AG04450 (cell line): ENCODE data around the gene HMMR. TPM values are rescaled to one million over a fixed set of nuclear protein-coding genes. Genes with fewer than 3 reads are reported as not detected.

Experiments
- CTCF ChIA-PET: fragments of 300-600, 350-600 bp; formaldehyde crosslinking; extraction: SDS; loops from one replicate; lab custom pipeline; 2022; ENCODE audit warnings: antibody characterized with exemption, inconsistent platforms; lab: Charles Lee
- POLR2A ChIA-PET: fragments of 350-600 bp; formaldehyde crosslinking; extraction: SDS; loops from one replicate; lab custom pipeline; 2021; ENCODE audit warnings: antibody characterized with exemption, inconsistent platforms; lab: Yijun Ruan, JAX
- DNase-seq: peaks from one replicate; pipeline ENCODE4 v3.0.0-alpha.2; 2011; ENCODE audit warnings: low read depth, low spot score
- H3K27ac ChIP-seq: one replicate; pipeline ENCODE4 v1.5.1; 2012; ENCODE audit warnings: low read depth, low read length, control low read depth
- H3K27me3 ChIP-seq: one replicate; pipeline ENCODE4 v1.6.0; 2012; ENCODE audit warnings: low read length; ENCODE audit not compliant: control insufficient read depth, insufficient read depth
- H3K4me3 ChIP-seq: 2 replicates; pipeline ENCODE4 v1.5.1; 2011; ENCODE audit warnings: mild to moderate bottlenecking, low read depth, low read length, control low read depth
- H3K9me3 ChIP-seq: 2 replicates; pipeline ENCODE4 v1.5.1; 2012; ENCODE audit warnings: low read length; ENCODE audit not compliant: control insufficient read depth, insufficient read depth
- CTCF ChIP-seq: IDR thresholded peaks from 2 replicates; pipeline ENCODE4 v1.5.1; 2011; ENCODE audit warnings: low read depth, low read length, control low read depth, inconsistent platforms
- polyA plus RNA-seq: library from polyadenylated mRNA; depleted of rRNA; stranded (reverse); fragments of >200 nt; gene quantifications from 2 replicates; pipeline ENCODE4 v1.2.3, GENCODE V29; 2011

Gene HMMR
- polyA plus RNA-seq, 1 experiment: 12.5 TPM

DNA sequence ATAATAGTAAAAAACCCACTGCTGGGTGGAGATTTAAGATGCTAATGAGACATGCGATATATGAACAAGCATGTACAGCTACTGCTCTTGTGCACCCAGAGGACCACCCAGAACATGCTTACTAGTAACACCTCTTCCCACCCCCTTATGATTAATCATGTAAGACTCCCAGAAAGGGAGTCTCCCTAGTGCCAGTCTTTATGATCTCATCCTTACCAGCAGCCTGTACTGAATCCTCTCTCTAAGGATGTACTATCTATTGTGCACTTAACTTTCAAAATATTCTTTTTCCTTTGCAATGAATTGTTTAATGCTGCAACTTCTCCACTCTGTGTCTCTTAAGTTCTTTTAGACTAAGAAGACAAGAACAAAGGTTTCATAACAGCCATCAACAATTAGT, 35.9 kb downstream of the HMMR start:
- POLR2A ChIA-PET: no interaction called here
- CTCF ChIA-PET: no interaction called here
- Histone ChIP-seq H3K27ac (no peak overlapping the region), H3K27me3 (no peaks in the 10 kb centered on the region), H3K4me3 (no peak overlapping the region), H3K9me3 (no peaks in the 10 kb centered on the region)
- no peak for TF ChIP-seq CTCF
- no peak for DNase-seq

- POLR2A ChIA-PET: no interaction called here
- Histone ChIP-seq H3K9me3 (no peaks in the 10 kb centered on the region), H3K4me3 (no peak overlapping the region), H3K27ac (no peak overlapping the region), H3K27me3 (no peaks in the 10 kb centered on the region)
- DNase-seq: no peak
- no peak for TF ChIP-seq CTCF
- CTCF ChIA-PET: no interaction called here
Observed at GRCh38 chr5:163497315-163497714, 36.9 kb downstream of the HMMR start.

DNA sequence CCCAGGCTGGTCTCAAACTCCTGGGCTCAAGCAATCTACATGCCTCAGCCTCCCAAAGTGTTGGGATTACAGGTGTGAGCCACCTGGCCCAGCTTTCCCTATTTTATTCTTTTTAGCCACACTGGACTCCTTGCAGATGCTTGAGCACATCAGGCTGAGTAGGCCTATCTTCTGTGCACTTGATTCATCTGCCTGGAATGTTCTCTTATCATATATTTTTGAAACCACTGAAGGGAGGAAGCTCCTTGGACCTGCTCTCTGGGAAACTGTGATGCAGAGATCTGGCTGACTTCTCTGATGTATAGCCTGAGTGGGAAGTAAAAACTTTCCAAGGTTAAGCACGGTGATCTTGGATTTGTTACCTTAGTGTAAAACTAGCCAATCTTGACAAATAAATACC, 38.5 kb downstream of the HMMR start:
- CTCF ChIA-PET: interaction anchor here (1.0 to 1.3 kb wide), 3 partner anchors 10 to 90 kb away, joined by 3 to 4 read pairs (median 3); partner anchors contain the start of gene HMMR
- Histone ChIP-seq H3K27me3 (no peaks in the 10 kb centered on the region), H3K9me3 (no peaks in the 10 kb centered on the region), H3K27ac (no peak overlapping the region), H3K4me3 (no peak overlapping the region)
- TF ChIP-seq CTCF: no peak
- POLR2A ChIA-PET: no interaction called here
- DNase-seq: no peak

DNA sequence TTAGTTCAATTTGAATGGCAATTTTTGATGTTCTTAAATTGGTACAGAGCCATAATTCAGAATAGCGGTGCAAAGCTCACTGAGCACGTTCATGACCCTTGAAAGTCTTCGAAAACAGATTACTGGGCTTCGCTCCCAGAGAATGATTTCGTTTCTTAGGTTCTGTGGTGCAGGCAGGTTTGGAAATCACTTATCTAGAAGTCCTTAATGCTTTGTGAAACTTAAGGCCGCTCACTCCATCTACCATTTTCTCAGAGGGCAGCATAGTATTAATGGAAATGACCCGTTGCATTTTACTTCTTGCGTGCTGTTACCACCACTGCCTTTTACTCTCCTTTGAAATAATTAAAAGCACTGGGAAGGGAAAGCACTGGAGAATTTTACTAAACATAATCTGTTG, 42.1 kb downstream of the HMMR start:
- DNase-seq: no peak
- H3K4me3 ChIP-seq: peak overlapping the region; percentile 88
- no peaks in the 10 kb centered on the region for H3K27me3 ChIP-seq
- no peaks in the 10 kb centered on the region for H3K9me3 ChIP-seq
- POLR2A ChIA-PET: interaction anchor here (2.3 kb wide), 1 partner anchor 42 kb away, joined by 13 read pairs; the partner anchor contains the start of genes HMMR and NUDCD2
- peak overlapping the region; percentile 53 for H3K27ac ChIP-seq
- CTCF ChIA-PET: interaction anchor here (0.6 to 4.6 kb wide), 6 partner anchors 10 to 39 kb away, joined by 3 to 27 read pairs (median 3); no protein-coding TSS in a partner anchor
- TF ChIP-seq CTCF: no peak

DNA sequence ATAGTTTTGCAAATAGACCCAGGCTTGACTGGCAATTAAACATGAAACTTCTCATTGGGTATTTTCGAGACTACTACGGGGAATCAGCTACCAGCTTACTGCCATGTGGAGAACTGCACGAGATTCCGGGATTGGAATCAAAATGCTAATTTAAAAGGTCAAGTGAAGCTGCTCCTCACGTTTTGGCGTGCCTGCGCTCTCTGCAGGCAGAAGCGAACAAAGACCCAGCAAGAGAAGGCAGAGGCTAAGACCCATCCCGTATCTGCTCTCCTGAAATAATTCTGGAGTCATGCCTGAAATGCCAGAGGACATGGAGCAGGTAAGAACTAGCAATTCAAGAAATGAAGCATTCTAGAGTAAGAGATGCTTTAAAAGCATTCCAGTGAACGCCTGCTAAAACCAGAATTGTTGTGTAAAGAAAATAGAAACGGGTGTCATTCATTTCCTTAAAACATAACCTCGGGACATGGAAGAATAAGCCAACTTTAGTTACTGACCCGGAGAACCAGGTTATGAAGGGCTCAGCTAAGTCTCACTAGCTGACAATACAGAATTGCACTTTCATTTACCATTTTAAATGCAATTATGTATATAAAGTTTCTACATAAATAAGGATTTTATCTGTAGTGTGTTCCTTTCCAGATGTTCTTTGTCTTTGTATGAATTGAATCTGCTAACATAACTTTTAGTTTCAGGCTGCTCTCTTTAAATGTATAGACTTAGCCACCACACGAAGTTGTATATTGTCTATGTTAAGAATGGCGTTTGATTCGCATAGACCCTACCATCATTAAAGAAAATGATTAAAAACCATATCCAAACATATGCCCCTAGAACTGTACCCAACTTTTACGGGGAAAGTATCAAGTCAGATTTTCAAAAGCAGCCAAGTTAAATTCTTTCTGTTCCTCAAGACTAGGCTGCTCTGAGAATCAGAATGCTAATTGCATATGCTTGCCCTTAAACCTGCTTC, 43.0 kb downstream of the HMMR start:
- DNase-seq: no peak
- ChIA-PET CTCF (interaction anchor here (0.6 to 4.6 kb wide), 6 partner anchors 11 to 39 kb away, joined by 3 to 27 read pairs (median 3); no protein-coding TSS in a partner anchor), POLR2A (interaction anchor here (2.3 kb wide), 1 partner anchor 43 kb away, joined by 13 read pairs; the partner anchor contains the start of genes HMMR and NUDCD2)
- Histone ChIP-seq H3K27ac (peak overlapping the region; percentile 88), H3K9me3 (no peaks in the 10 kb centered on the region), H3K27me3 (no peaks in the 10 kb centered on the region), H3K4me3 (peak overlapping the region; percentile 88)
- TF ChIP-seq CTCF: peak; percentile 50
